K562 (cell line): Measurements from ENCODE around the gene SPTBN4. TPM values are rescaled to one million over a fixed set of nuclear protein-coding genes. Genes with fewer than 3 reads are reported as not detected.

Experiments
- FIP1L1 ChIP-seq: fragments of 200-400 bp; formaldehyde crosslinking; IDR thresholded peaks from 2 replicates; pipeline ENCODE4 v1.6.1; 2018; ENCODE audit warnings: mild to moderate bottlenecking, low read depth, low read length; ENCODE audit not compliant: poor library complexity, severe bottlenecking
- HMG20A ChIP-seq: fragments of 450-650 bp; formaldehyde crosslinking; conservative IDR thresholded peaks from 2 replicates; pipeline ENCODE4 v1.4.0; 2020; ENCODE audit warnings: mild to moderate bottlenecking, mixed read lengths
- HOXB6 ChIP-seq: fragments of 250-450 bp; sonication (Bioruptor Pico); IDR thresholded peaks from 2 replicates; pipeline ENCODE4 v1.5.1; 2022; ENCODE audit warnings: mild to moderate bottlenecking, borderline replicate concordance
- NEUROD1 ChIP-seq: fragments of 150-350 bp; IDR thresholded peaks from 2 replicates; pipeline ENCODE4 v1.6.1; 2014; ENCODE audit warnings: borderline replicate concordance, low read length, low read depth; ENCODE audit not compliant: partially characterized antibody
- POLR2AphosphoS5 ChIP-seq: IDR thresholded peaks from 2 replicates; pipeline ENCODE4 v1.6.1; 2011; ENCODE audit warnings: mild to moderate bottlenecking, low read depth, low read length, moderate library complexity; ENCODE audit not compliant: control insufficient read depth, insufficient read depth
- RBBP5 ChIP-seq: fragments of 200-600 bp; sonication (generic); IDR thresholded peaks from 2 replicates; pipeline ENCODE4 v1.6.1; 2012; ENCODE audit warnings: borderline replicate concordance, mild to moderate bottlenecking, low read length, control low read depth, inconsistent platforms; ENCODE audit not compliant: insufficient read depth, poor library complexity, severe bottlenecking
- SP2 ChIP-seq: IDR thresholded peaks from 2 replicates; pipeline ENCODE4 v1.6.1; 2011; ENCODE audit warnings: mild to moderate bottlenecking, low read depth, low read length, moderate library complexity; ENCODE audit not compliant: poor library complexity, severe bottlenecking; ENCODE audit errors: extremely low read depth
- THRAP3 ChIP-seq: fragments of 450-650 bp; IDR thresholded peaks from 2 replicates; pipeline ENCODE4 v1.6.1; 2016; ENCODE audit warnings: mild to moderate bottlenecking, inconsistent platforms, borderline replicate concordance
- ZBTB1 ChIP-seq: sonication (generic); formaldehyde crosslinking; IDR thresholded peaks from 2 replicates; pipeline ENCODE4 v1.8.1; 2023; ENCODE audit warnings: missing genetic modification reagents, low read depth, mild to moderate bottlenecking, borderline replicate concordance
- ZFP1 ChIP-seq: fragments of 450-650 bp; formaldehyde crosslinking; IDR thresholded peaks from 2 replicates; pipeline ENCODE4 v1.4.0; 2020; ENCODE audit warnings: mild to moderate bottlenecking, mixed read lengths
- polyA plus RNA-seq, 8 experiments: library from polyadenylated mRNA; depleted of rRNA in 4 of 8; stranded (reverse) in 5 of 8; unstranded in 3 of 8; fragments of >200 nt; fragmentation: Nextera tagmentation in 2 of 8; fragmentation: Illumina TruSeq in 1 of 8; extraction: Ambion mirVana in 2 of 8; extraction: Trizol in 1 of 8; gene quantifications; 2 replicates each; pipeline versions ENCODE4 v1.2.1 to v1.2.3, GENCODE V29; 2011 to 2014; ENCODE audit warnings: inconsistent platforms in 1 of 8, missing spikeins in 1 of 8
- total RNA-seq, 7 experiments: library from RNA; depleted of rRNA in 6 of 7; stranded (reverse); fragments of >200 nt in 6 of 7; fragmentation: Illumina TruSeq in 2 of 7; extraction: Trizol in 2 of 7; gene quantifications; 2 replicates each; pipeline versions ENCODE4 v1.2.1 to v1.2.3, GENCODE V29; 2011 to 2021; ENCODE audit warnings: low replicate concordance in 1 of 7
- TF ChIP-seq, protein P1 (sequence below): fragments of 450-650 bp; IDR thresholded peaks from 2 replicates; pipeline ENCODE4 v1.6.1; 2016; ENCODE audit warnings: mild to moderate bottlenecking
- TF ChIP-seq, protein P2 (sequence below): fragments of 450-650 bp; IDR thresholded peaks from 2 replicates; pipeline ENCODE4 v1.6.1; 2016; ENCODE audit warnings: low read depth
- TF ChIP-seq, protein P3 (sequence below): sonication (generic); formaldehyde crosslinking; IDR thresholded peaks from 2 replicates; pipeline ENCODE4 v1.8.0; 2023; ENCODE audit warnings: mild to moderate bottlenecking, missing genetic modification reagents

The SPTBN4 gene
- total and polyA plus RNA-seq, 9 of the 15 experiments (the other 6 are each of a cell fraction or from before 2014, with no cell fraction given) = 0.01 to 1.5 (median 0.86) TPM

DNA sequence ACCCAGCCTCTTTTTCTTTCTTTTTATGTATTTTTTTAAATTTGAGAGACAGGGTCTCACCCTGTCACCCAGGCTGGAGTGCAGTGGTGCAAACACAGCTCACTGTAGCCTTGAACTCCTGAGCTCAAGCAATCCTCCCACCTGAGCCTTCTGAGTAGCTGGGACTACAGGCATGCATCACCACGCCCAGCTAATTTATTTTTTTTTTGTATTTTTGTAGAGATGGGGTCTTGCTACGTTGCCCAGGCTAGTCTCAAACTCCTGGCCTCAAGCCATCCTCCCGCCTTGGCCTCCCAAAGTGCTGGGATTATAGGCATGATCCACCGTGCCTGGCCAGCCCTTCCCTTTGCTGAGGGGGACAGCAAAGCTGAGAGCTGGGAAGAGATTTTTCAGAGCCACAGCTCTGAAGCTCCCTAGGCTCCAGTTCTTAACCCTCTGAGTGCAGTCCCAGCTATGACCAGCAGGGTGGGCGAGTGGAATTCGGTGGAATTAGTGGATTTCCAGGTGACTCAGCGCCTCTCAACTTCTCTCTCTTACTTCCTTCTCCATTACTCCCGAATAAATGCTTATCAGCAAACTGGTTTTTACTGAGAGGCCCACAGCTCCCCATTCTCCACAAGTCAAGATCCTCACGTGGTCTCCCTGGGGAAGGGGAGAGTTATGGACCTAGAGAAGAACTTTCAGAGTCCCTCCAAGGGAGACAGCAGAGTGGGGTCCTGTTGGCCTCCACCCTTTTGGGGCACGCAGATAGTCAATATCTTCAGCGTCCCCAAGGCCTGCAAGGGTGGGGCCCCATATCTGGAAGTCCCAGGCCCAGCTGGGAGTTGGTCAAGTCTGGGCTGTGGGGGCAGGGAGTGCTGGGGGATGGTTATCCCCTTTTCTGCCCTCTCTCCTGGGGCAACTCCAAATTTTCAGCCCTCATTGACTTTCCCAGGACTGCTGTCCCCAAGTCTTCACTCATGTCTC lies 2.5 kb upstream of the SPTBN4 start (continued):
- TF ChIP-seq, protein P1, sequence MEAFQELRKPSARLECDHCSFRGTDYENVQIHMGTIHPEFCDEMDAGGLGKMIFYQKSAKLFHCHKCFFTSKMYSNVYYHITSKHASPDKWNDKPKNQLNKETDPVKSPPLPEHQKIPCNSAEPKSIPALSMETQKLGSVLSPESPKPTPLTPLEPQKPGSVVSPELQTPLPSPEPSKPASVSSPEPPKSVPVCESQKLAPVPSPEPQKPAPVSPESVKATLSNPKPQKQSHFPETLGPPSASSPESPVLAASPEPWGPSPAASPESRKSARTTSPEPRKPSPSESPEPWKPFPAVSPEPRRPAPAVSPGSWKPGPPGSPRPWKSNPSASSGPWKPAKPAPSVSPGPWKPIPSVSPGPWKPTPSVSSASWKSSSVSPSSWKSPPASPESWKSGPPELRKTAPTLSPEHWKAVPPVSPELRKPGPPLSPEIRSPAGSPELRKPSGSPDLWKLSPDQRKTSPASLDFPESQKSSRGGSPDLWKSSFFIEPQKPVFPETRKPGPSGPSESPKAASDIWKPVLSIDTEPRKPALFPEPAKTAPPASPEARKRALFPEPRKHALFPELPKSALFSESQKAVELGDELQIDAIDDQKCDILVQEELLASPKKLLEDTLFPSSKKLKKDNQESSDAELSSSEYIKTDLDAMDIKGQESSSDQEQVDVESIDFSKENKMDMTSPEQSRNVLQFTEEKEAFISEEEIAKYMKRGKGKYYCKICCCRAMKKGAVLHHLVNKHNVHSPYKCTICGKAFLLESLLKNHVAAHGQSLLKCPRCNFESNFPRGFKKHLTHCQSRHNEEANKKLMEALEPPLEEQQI = 0 out of 2 replicates have a peak, but pooled peaks have one; percentile 48
- TF ChIP-seq, protein P2, sequence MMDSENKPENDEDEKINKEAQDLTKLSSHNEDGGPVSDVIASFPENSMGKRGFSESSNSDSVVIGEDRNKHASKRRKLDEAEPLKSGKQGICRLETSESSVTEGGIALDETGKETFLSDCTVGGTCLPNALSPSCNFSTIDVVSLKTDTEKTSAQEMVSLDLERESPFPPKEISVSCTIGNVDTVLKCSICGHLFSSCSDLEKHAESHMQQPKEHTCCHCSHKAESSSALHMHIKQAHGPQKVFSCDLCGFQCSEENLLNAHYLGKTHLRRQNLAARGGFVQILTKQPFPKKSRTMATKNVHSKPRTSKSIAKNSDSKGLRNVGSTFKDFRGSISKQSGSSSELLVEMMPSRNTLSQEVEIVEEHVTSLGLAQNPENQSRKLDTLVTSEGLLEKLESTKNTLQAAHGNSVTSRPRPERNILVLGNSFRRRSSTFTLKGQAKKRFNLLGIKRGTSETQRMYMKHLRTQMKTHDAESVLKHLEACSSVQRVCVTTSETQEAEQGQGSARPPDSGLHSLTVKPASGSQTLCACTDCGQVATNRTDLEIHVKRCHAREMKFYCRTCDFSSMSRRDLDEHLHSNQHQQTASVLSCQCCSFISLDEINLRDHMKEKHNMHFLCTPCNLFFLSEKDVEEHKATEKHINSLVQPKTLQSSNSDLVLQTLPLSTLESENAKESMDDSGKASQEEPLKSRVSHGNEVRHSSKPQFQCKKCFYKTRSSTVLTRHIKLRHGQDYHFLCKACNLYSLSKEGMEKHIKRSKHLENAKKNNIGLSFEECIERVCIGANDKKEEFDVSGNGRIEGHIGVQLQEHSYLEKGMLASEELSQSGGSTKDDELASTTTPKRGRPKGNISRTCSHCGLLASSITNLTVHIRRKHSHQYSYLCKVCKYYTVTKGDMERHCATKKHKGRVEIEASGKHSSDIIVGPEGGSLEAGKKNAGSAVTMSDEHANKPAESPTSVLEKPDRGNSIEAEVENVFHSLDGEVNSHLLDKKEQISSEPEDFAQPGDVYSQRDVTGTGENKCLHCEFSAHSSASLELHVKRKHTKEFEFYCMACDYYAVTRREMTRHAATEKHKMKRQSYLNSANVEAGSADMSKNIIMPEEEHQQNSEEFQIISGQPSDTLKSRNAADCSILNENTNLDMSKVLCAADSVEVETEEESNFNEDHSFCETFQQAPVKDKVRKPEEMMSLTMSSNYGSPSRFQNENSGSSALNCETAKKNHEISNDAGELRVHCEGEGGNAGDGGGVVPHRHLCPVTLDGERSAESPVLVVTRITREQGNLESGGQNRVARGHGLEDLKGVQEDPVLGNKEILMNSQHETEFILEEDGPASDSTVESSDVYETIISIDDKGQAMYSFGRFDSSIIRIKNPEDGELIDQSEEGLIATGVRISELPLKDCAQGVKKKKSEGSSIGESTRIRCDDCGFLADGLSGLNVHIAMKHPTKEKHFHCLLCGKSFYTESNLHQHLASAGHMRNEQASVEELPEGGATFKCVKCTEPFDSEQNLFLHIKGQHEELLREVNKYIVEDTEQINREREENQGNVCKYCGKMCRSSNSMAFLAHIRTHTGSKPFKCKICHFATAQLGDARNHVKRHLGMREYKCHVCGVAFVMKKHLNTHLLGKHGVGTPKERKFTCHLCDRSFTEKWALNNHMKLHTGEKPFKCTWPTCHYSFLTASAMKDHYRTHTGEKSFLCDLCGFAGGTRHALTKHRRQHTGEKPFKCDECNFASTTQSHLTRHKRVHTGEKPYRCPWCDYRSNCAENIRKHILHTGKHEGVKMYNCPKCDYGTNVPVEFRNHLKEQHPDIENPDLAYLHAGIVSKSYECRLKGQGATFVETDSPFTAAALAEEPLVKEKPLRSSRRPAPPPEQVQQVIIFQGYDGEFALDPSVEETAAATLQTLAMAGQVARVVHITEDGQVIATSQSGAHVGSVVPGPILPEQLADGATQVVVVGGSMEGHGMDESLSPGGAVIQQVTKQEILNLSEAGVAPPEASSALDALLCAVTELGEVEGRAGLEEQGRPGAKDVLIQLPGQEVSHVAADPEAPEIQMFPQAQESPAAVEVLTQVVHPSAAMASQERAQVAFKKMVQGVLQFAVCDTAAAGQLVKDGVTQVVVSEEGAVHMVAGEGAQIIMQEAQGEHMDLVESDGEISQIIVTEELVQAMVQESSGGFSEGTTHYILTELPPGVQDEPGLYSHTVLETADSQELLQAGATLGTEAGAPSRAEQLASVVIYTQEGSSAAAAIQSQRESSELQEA = no peak
- TF ChIP-seq NEUROD1 (peak; percentile 57), HOXB6 (CRISPR knock-in tag) (no peak), FIP1L1 (no peak), ZBTB1 (CRISPR knock-in tag) (0 out of 2 replicates have a peak, but pooled peaks have one; percentile 14), SP2 (no peak), THRAP3 (no peak; the same call in 1 of the 2 replicates), RBBP5 (no peak), POLR2AphosphoS5 (peak; percentile 98), HMG20A (CRISPR knock-in tag) (no peak), ZFP1 (CRISPR knock-in tag) (no peak)
- TF ChIP-seq, protein P3, sequence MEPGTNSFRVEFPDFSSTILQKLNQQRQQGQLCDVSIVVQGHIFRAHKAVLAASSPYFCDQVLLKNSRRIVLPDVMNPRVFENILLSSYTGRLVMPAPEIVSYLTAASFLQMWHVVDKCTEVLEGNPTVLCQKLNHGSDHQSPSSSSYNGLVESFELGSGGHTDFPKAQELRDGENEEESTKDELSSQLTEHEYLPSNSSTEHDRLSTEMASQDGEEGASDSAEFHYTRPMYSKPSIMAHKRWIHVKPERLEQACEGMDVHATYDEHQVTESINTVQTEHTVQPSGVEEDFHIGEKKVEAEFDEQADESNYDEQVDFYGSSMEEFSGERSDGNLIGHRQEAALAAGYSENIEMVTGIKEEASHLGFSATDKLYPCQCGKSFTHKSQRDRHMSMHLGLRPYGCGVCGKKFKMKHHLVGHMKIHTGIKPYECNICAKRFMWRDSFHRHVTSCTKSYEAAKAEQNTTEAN (CRISPR knock-in tag) = no peak
